ENCODE results near the gene COX6A2. TPM values are rescaled to one million over a fixed set of nuclear protein-coding genes. Genes with fewer than 3 reads are reported as not detected.

Gene COX6A2
- total and polyA plus RNA-seq, 2 donors (not counting 3 experiments of a cell fraction or from before 2014, with no cell fraction given), result not detected

DNA sequence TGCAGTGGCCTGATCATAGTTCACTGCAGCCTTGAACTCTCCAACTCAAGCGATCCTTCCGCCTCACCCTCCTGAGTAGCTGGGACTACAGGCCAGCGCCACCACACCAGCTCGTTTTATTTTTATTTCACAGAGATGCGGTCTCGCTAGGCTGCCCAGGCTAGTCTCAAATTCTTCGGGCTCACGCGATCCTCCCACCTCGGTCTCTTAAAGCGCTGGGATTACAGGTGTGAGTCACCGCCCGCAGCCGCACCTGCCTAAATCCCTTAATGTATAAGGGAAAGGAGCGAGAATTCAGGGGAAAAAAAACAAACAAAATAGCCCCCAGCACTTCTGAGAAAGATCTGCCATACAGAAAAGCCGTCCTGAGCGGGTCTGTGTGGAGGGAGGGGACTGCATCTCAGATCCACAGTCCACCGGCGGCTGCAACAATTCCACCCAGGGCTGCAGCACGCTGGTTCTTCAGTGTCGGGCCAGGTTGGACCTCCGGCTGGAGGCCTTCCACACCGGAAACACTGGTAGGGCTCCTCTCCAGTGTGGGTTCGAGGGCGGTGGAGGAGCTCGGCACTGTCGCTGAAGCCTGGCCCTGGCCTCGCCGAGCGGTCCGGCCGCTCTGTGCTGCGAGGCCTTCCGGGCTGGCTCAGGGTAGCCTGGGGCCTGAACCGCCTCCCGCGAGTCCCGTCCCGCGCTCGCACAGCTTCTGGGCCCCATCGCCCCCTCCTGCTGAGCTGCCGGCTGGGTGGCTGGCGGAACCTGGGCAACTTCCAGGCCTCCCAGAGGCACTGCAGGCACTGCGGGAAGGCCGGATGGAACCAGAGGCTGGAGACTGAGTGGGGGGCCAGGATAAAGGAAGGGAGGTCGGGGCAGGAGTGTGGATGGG, 7.4 kb upstream of the COX6A2 start:
- DNase-seq (ENCODE audit: low read depth, low spot score) (no peak), FAIRE-seq (no peak)
- Histone ChIP-seq H3K27ac (ENCODE audit: insufficient read depth, low read depth, low read length) (no peak overlapping the region), H3K27me3 (ENCODE audit: control insufficient read depth in 2 of 2, insufficient read depth in 2 of 2, low read length in 2 of 2) (peaks cover under 1 to 7% of the 10 kb centered on the region in 2 experiments), H4K20me1 (replicated peaks; ENCODE audit: control insufficient read depth, extremely low read depth, insufficient read depth, low read length) (no peaks in the 10 kb centered on the region), H3K36me3 (ENCODE audit: control insufficient read depth in 2 of 2, extremely low read depth in 1 of 2, insufficient read depth in 2 of 2, low read length in 2 of 2) (no peaks in the 10 kb centered on the region), H3K9me1 (replicated peaks; ENCODE audit: control insufficient read depth, extremely low read depth, insufficient read depth, low read length) (no peaks in the 10 kb centered on the region), H3K9me3 (replicated peaks; ENCODE audit: control insufficient read depth, insufficient read depth, low read length) (no peaks in the 10 kb centered on the region), H3K9ac (replicated peaks; ENCODE audit: extremely low read depth, insufficient read depth, low read length) (no peak overlapping the region), H3K4me3 (replicated peaks in 1 of 3; ENCODE audit: insufficient read depth in 1 of 3, low read depth in 1 of 3, low read length in 3 of 3) (no peak overlapping the region), H3K79me2 (ENCODE audit: control insufficient read depth, insufficient read depth, low read length) (no peaks in the 10 kb centered on the region), H3K4me2 (ENCODE audit: insufficient read depth, low read length) (no peak overlapping the region), H3K4me1 (ENCODE audit: control insufficient read depth, extremely low read depth, insufficient read depth, low read length) (no peaks in the 10 kb centered on the region), H2AFZ (ENCODE audit: low read depth, low read length) (no peak overlapping the region)
- TF ChIP-seq POLR2AphosphoS5 (IDR thresholded peaks at IDR 0.05; ENCODE audit: insufficient read depth, low read depth, low read length) (no peak), FOS (IDR thresholded peaks at IDR 0.05; ENCODE audit: borderline replicate concordance, insufficient read depth, low read length) (no peak), MYC (IDR thresholded peaks at IDR 0.05; ENCODE audit: low read depth, low read length) (no peak), JUN (IDR thresholded peaks at IDR 0.05; ENCODE audit: borderline replicate concordance, insufficient read depth, insufficient read length, low read depth) (no peak), GATA2 (IDR thresholded peaks at IDR 0.05; ENCODE audit: insufficient read depth, insufficient read length, low read depth, low read length) (no peak), POLR2A (IDR thresholded peaks at IDR 0.05; ENCODE audit: low read depth, low read length) (no peak)
- TF ChIP-seq, protein P1, sequence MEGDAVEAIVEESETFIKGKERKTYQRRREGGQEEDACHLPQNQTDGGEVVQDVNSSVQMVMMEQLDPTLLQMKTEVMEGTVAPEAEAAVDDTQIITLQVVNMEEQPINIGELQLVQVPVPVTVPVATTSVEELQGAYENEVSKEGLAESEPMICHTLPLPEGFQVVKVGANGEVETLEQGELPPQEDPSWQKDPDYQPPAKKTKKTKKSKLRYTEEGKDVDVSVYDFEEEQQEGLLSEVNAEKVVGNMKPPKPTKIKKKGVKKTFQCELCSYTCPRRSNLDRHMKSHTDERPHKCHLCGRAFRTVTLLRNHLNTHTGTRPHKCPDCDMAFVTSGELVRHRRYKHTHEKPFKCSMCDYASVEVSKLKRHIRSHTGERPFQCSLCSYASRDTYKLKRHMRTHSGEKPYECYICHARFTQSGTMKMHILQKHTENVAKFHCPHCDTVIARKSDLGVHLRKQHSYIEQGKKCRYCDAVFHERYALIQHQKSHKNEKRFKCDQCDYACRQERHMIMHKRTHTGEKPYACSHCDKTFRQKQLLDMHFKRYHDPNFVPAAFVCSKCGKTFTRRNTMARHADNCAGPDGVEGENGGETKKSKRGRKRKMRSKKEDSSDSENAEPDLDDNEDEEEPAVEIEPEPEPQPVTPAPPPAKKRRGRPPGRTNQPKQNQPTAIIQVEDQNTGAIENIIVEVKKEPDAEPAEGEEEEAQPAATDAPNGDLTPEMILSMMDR (IDR thresholded peaks at IDR 0.05; ENCODE audit: extremely low read depth in 1 of 2, insufficient read depth in 1 of 2, low read depth in 1 of 2, low read length in 2 of 2), result no peak
- TF ChIP-seq, protein P2, sequence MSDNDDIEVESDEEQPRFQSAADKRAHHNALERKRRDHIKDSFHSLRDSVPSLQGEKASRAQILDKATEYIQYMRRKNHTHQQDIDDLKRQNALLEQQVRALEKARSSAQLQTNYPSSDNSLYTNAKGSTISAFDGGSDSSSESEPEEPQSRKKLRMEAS (IDR thresholded peaks at IDR 0.05; ENCODE audit: insufficient read depth, insufficient read length), result no peak
- BruUV-seq (replicated peaks), result no TSS peak
- ChIA-PET CTCF (no interaction called here), POLR2A (no interaction called here)
- dilution Hi-C loops (cut with MboI; ENCODE audit: extremely low pct_ligation_motif_present, low sequenced_read_pairs) (no loop called here), intact Hi-C loops (cut with micrococcal nuclease) (no loop called here)
